Upper lobe of left lung (tissue), 6 donors: Measurements from ENCODE around the gene ATXN1. TPM values are rescaled to one million over a fixed set of nuclear protein-coding genes. Genes with fewer than 3 reads are reported as not detected.

Experiments used
- ATAC-seq, 2 donors: fragments of 200-7000 bp; cut with Tn5 transposase; one replicate each; pipeline ENCODE4 v1.9.1; 2022; ENCODE audit warnings: mild to moderate bottlenecking in 2 of 2, moderate library complexity in 2 of 2; ENCODE audit not compliant: low FRiP score in 2 of 2
- DNase-seq, 2 donors: peaks; one replicate each; pipeline ENCODE4 v3.0.0-alpha.2; 2019 to 2020
- H3K27ac ChIP-seq, 4 donors: fragments of 200-600 bp; sonication (generic); one replicate each; pipeline ENCODE4 v1.5.1; 2016 to 2019
- H3K27me3 ChIP-seq, 4 donors: fragments of 200-600 bp; sonication (generic); one replicate each; pipeline ENCODE4 v1.5.1; 2017 to 2019
- H3K36me3 ChIP-seq, 4 donors: fragments of 200-600 bp; sonication (generic); one replicate each; pipeline ENCODE4 v1.5.1; 2016 to 2019
- H3K4me1 ChIP-seq, 4 donors: fragments of 200-600 bp; sonication (generic); one replicate each; pipeline ENCODE4 v1.5.1; 2018 to 2019
- H3K4me3 ChIP-seq, 4 donors: fragments of 200-600 bp; sonication (generic); one replicate each; pipeline ENCODE4 v1.5.1; 2017 to 2019; ENCODE audit warnings: mild to moderate bottlenecking in 2 of 4, moderate library complexity in 1 of 4
- H3K9me3 ChIP-seq, 4 donors: fragments of 200-600 bp; sonication (generic); one replicate each; pipeline ENCODE4 v1.5.1; 2018 to 2019
- EP300 ChIP-seq, 4 donors: sonication (generic); formaldehyde crosslinking; IDR thresholded peaks; one replicate each; pipeline ENCODE4 v1.5.1; 2017; ENCODE audit warnings: antibody characterized with exemption in 4 of 4, control low read depth in 2 of 4
- POLR2A ChIP-seq, 4 donors: fragments of 450-650 bp; IDR thresholded peaks; one replicate each; pipeline ENCODE4 v1.5.1; 2016 to 2017; ENCODE audit warnings: antibody characterized with exemption in 4 of 4, mild to moderate bottlenecking in 2 of 4
- POLR2AphosphoS5 ChIP-seq, 2 donors: sonication (generic); formaldehyde crosslinking; IDR thresholded peaks; one replicate each; pipeline ENCODE4 v1.5.1; 2017; ENCODE audit warnings: antibody characterized with exemption in 2 of 2
- WGBS, 2 donors: methylation state at CpG; one replicate each; pipeline ENCODE4 v1.1.5; 2017 to 2018; 5-methylcytosine and 5-hydroxymethylcytosine counted together
- total RNA-seq, 6 donors: library from RNA; depleted of rRNA in 4 of 6; stranded (reverse); fragments of >200 nt in 4 of 6; gene quantifications; one replicate each; pipeline versions ENCODE4 v1.1.0 to v1.2.1, GENCODE V29; 2016 to 2021
- TF ChIP-seq, protein P1 (sequence below), 6 experiments: fragments of 450-650 bp in 4 of 6; fragments of 200-600 bp in 2 of 6; sonication (generic) in 2 of 6; IDR thresholded peaks; one replicate each; pipeline ENCODE4 v1.5.1; 2016 to 2019; ENCODE audit warnings: antibody characterized with exemption in 6 of 6
- donor health status: DM: no; HTN: no; CAD: no; lungs with moderate emphysema.
- donor health status: DM: no; HTN: yes; CAD: no; lungs with severe emphysema.

The ATXN1 gene
- total RNA-seq, 6 donors from 2014 or later = 44.2 to 106 (median 71.7) TPM

- H3K27me3 ChIP-seq = no peaks in the 10 kb centered on the region
- WGBS, 2 donors = 94 to 96% methylated on average over 4 of the region's 4 CpGs
- peaks cover 0 to 8% (median 4%) of the 10 kb centered on the region in 4 donors for H3K4me1 ChIP-seq
- no peaks in the 10 kb centered on the region for H3K36me3 ChIP-seq
- DNase-seq = no peak
- TF ChIP-seq POLR2A (IDR thresholded peaks at IDR 0.05) = no peak
- no peak for TF ChIP-seq POLR2AphosphoS5 (IDR thresholded peaks at IDR 0.05)
- TF ChIP-seq, protein P1, sequence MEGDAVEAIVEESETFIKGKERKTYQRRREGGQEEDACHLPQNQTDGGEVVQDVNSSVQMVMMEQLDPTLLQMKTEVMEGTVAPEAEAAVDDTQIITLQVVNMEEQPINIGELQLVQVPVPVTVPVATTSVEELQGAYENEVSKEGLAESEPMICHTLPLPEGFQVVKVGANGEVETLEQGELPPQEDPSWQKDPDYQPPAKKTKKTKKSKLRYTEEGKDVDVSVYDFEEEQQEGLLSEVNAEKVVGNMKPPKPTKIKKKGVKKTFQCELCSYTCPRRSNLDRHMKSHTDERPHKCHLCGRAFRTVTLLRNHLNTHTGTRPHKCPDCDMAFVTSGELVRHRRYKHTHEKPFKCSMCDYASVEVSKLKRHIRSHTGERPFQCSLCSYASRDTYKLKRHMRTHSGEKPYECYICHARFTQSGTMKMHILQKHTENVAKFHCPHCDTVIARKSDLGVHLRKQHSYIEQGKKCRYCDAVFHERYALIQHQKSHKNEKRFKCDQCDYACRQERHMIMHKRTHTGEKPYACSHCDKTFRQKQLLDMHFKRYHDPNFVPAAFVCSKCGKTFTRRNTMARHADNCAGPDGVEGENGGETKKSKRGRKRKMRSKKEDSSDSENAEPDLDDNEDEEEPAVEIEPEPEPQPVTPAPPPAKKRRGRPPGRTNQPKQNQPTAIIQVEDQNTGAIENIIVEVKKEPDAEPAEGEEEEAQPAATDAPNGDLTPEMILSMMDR (IDR thresholded peaks at IDR 0.05) = no peak
- no peak for TF ChIP-seq EP300 (IDR thresholded peaks at IDR 0.05)
- ATAC-seq = no peak
- H3K9me3 ChIP-seq = no peaks in the 10 kb centered on the region
- no peak overlapping the region for H3K27ac ChIP-seq
- no peak overlapping the region for H3K4me3 ChIP-seq
These were observed 137.5 kb downstream of the ATXN1 start for GRCh38 chr6:16623731-16624130.

GRCh38 chr6:16623029-16623653 is 138.1 kb downstream of the ATXN1 start:
- H3K36me3 ChIP-seq = no peaks in the 10 kb centered on the region
- no peak overlapping the region for H3K4me3 ChIP-seq
- DNase-seq = no peak
- no peak overlapping the region for H3K27ac ChIP-seq
- H3K27me3 ChIP-seq = no peaks in the 10 kb centered on the region
- WGBS, 2 donors = 67 to 84% methylated on average over 3 of the region's 3 CpGs
- H3K4me1 ChIP-seq = peaks cover 0 to 8% (median 4%) of the 10 kb centered on the region in 4 donors
- ATAC-seq = no peak
- TF ChIP-seq EP300 (IDR thresholded peaks at IDR 0.05) (no peak), POLR2A (IDR thresholded peaks at IDR 0.05) (no peak), POLR2AphosphoS5 (IDR thresholded peaks at IDR 0.05) (no peak)
- TF ChIP-seq, protein P1 (IDR thresholded peaks at IDR 0.05) = no peak
- no peaks in the 10 kb centered on the region for H3K9me3 ChIP-seq

GRCh38 chr6:16622193-16622592 is 139.1 kb downstream of the ATXN1 start:
- WGBS, 2 donors = 85 to 89% methylated on average over 5 of the region's 5 CpGs
- no peak for ATAC-seq
- DNase-seq = no peak

GRCh38 chr6:16621002-16621401 is 140.3 kb downstream of the ATXN1 start:
- no peak for ATAC-seq
- TF ChIP-seq EP300 (IDR thresholded peaks at IDR 0.05) (no peak), POLR2A (IDR thresholded peaks at IDR 0.05) (no peak), POLR2AphosphoS5 (IDR thresholded peaks at IDR 0.05) (no peak)
- Histone ChIP-seq H3K36me3 (no peaks in the 10 kb centered on the region), H3K27me3 (no peaks in the 10 kb centered on the region), H3K27ac (no peak overlapping the region), H3K4me1 (peaks cover 0 to 5% (median 4%) of the 10 kb centered on the region in 4 donors), H3K9me3 (no peaks in the 10 kb centered on the region), H3K4me3 (no peak overlapping the region)
- WGBS, 2 donors = 71 to 74% methylated on average over 6 of the region's 6 CpGs
- no peak for DNase-seq

More at GRCh38 chr6:16622193-16622592, 139.1 kb downstream of the ATXN1 start:
- H3K27me3 ChIP-seq = no peaks in the 10 kb centered on the region
- TF ChIP-seq, protein P1 (IDR thresholded peaks at IDR 0.05) = no peak
- TF ChIP-seq POLR2A (IDR thresholded peaks at IDR 0.05) (no peak), EP300 (IDR thresholded peaks at IDR 0.05) (no peak), POLR2AphosphoS5 (IDR thresholded peaks at IDR 0.05) (no peak)
- no peak overlapping the region for H3K4me3 ChIP-seq
- peaks cover 0 to 8% (median 4%) of the 10 kb centered on the region in 4 donors for H3K4me1 ChIP-seq
- H3K9me3 ChIP-seq = no peaks in the 10 kb centered on the region
- no peaks in the 10 kb centered on the region for H3K36me3 ChIP-seq
- H3K27ac ChIP-seq = no peak overlapping the region

- no peak for DNase-seq
- H3K4me3 ChIP-seq = no peak overlapping the region
- WGBS, 2 donors = 92 to 94% methylated on average over 2 of the region's 2 CpGs
- no peak for ATAC-seq
- TF ChIP-seq, protein P1 (IDR thresholded peaks at IDR 0.05) = no peak
- TF ChIP-seq POLR2A (IDR thresholded peaks at IDR 0.05) (no peak), EP300 (IDR thresholded peaks at IDR 0.05) (no peak), POLR2AphosphoS5 (IDR thresholded peaks at IDR 0.05) (no peak)
- H3K27ac ChIP-seq = no peak overlapping the region
- peaks cover 0 to 4% (median 0%) of the 10 kb centered on the region in 4 donors for H3K4me1 ChIP-seq
- no peaks in the 10 kb centered on the region for H3K9me3 ChIP-seq
- H3K27me3 ChIP-seq = no peaks in the 10 kb centered on the region
- H3K36me3 ChIP-seq = no peaks in the 10 kb centered on the region
These were observed 141.5 kb downstream of the ATXN1 start for GRCh38 chr6:16619777-16620176.
